Lung microvascular endothelial cell (primary cell): ENCODE measurements around the gene SYAP1. TPM values are rescaled to one million over a fixed set of nuclear protein-coding genes. Genes with fewer than 3 reads are reported as not detected.
A peak's percentile ranks its signal among the peaks of the same experiment; 100 is the strongest.
"Not testable (repeated sequence)": the region's sequence is repeated elsewhere in the genome, so short reads cannot be mapped to it uniquely, and the experiment has no call there.

Experiments
- DNase-seq, 2 donors: peaks; one replicate each; pipeline versions ENCODE4 v3.0.0 to v3.0.0-alpha.2; 2010; ENCODE audit warnings: low read depth in 2 of 2
- total RNA-seq: library from RNA; depleted of rRNA; stranded (reverse); fragments of >200 nt; gene quantifications from 2 replicates; pipeline ENCODE4 v1.2.1, GENCODE V29; 2014

Gene SYAP1
- total RNA-seq, 1 donor from 2014 or later, result 22.6 TPM

GRCh38 chrX:16778993-16779392 is 59.6 kb downstream of the SYAP1 start:
- DNase-seq, result no peak

- not testable (repeated sequence) for DNase-seq
These were observed 60.4 kb downstream of the SYAP1 start for GRCh38 chrX:16779815-16780214.

- DNase-seq, result no peak
These were observed 64.0 kb downstream of the SYAP1 start for GRCh38 chrX:16783452-16783851.

GRCh38 chrX:16784440-16784839 is 65.0 kb downstream of the SYAP1 start:
- DNase-seq, result not testable (repeated sequence)

- peak in 1 of 2 donors; percentile 28 for DNase-seq
These were observed 66.1 kb downstream of the SYAP1 start for GRCh38 chrX:16785247-16786138.

GRCh38 chrX:16786139-16786790 is 66.9 kb downstream of the SYAP1 start, which contains the start of gene TXLNG:
TSS of gene TXLNG (plus strand) at chrX:16786466. CDS start at chrX:16786488, 22 bp downstream.
- peak; percentile 99 to 100 for DNase-seq

GRCh38 chrX:16786791-16787735 is 67.7 kb downstream of the SYAP1 start:
- peak; percentile 6 to 10 for DNase-seq

- DNase-seq, result no peak
These were observed 69.1 kb downstream of the SYAP1 start for GRCh38 chrX:16788477-16788876.

GRCh38 chrX:16796298-16796697 is 76.9 kb downstream of the SYAP1 start:
- DNase-seq, result no peak

GRCh38 chrX:16797358-16797757 is 77.9 kb downstream of the SYAP1 start:
- DNase-seq, result no peak

GRCh38 chrX:16797841-16798240 is 78.4 kb downstream of the SYAP1 start:
- DNase-seq, result no peak

- DNase-seq, result no peak
These were observed 85.6 kb downstream of the SYAP1 start for GRCh38 chrX:16804923-16805464.

GRCh38 chrX:16807548-16807947 is 88.1 kb downstream of the SYAP1 start:
- peak; percentile 35 to 55 for DNase-seq

GRCh38 chrX:16807976-16808542 is 88.6 kb downstream of the SYAP1 start:
- DNase-seq, result peak in 1 of 2 donors; percentile 48

- no peak for DNase-seq
These were observed 95.2 kb downstream of the SYAP1 start for GRCh38 chrX:16814597-16814996.

Other genes with a start within 250 kb of the SYAP1 start
- not detected in 2 replicates for gene S100G, start 69.5 kb upstream of the SYAP1 start, total RNA-seq
- gene CTPS2, start 6.9 kb upstream of the SYAP1 start, total RNA-seq, result 9.2 and 11.1 TPM in 2 replicates
- gene TXLNG, start 66.9 kb downstream of the SYAP1 start, total RNA-seq, result 3.9 and 4.6 TPM in 2 replicates
- 81.5 and 120 TPM in 2 replicates for gene RBBP7, start 150.8 kb downstream of the SYAP1 start, total RNA-seq
- gene REPS2, start 227.0 kb downstream of the SYAP1 start, total RNA-seq, result 2.4 and 5.2 TPM in 2 replicates